Neuronal stem cell (in vitro differentiated cells): Measurements from ENCODE around the gene SMIM15.

Experiments used
- DNase-seq: peaks from one replicate; pipeline ENCODE4 v3.0.0-alpha.2; 2013; ENCODE audit warnings: low spot score
- H2AFZ ChIP-seq: one replicate; pipeline ENCODE4 v1.6.1; 2013; ENCODE audit warnings: mild to moderate bottlenecking, low read length, inconsistent platforms
- H2AK5ac ChIP-seq: 2 replicates; pipeline ENCODE4 v1.6.1; 2013; ENCODE audit warnings: low read depth, mild to moderate bottlenecking, inconsistent platforms, low read length, moderate library complexity, mixed read lengths
- H2BK120ac ChIP-seq: 2 replicates; pipeline ENCODE4 v1.6.1; 2013; ENCODE audit warnings: low read depth, mild to moderate bottlenecking, inconsistent platforms, low read length, moderate library complexity, mixed read lengths
- H2BK12ac ChIP-seq: one replicate; pipeline ENCODE4 v1.6.1; 2013; ENCODE audit warnings: low read length, inconsistent platforms
- H2BK15ac ChIP-seq: 2 replicates; pipeline ENCODE4 v1.6.1; 2013; ENCODE audit warnings: mild to moderate bottlenecking, low read length, inconsistent platforms, mixed read lengths
- H2BK5ac ChIP-seq: one replicate; pipeline ENCODE4 v1.6.1; 2013; ENCODE audit warnings: inconsistent platforms, mild to moderate bottlenecking, low read length, moderate library complexity
- H3K14ac ChIP-seq: one replicate; pipeline ENCODE4 v1.6.1; 2013; ENCODE audit warnings: low read length, inconsistent platforms
- H3K18ac ChIP-seq: 2 replicates; pipeline ENCODE4 v1.6.1; 2013; ENCODE audit warnings: low read length, inconsistent platforms
- H3K23ac ChIP-seq: 2 replicates; pipeline ENCODE4 v1.6.1; 2013; ENCODE audit warnings: low read depth, mild to moderate bottlenecking, mixed read lengths, low read length, inconsistent platforms; ENCODE audit not compliant: poor library complexity
- H3K27ac ChIP-seq: replicated peaks from 3 replicates; pipeline ENCODE4 v1.5.1; 2013; ENCODE audit warnings: low read length, inconsistent platforms
- H3K27me3 ChIP-seq, 3 experiments: 2 replicates each; pipeline ENCODE4 v1.6.1; 2013; ENCODE audit warnings: low read length in 3 of 3, mild to moderate bottlenecking in 2 of 3, inconsistent platforms in 1 of 3, low read depth in 1 of 3, mixed read lengths in 1 of 3, moderate library complexity in 1 of 3; ENCODE audit not compliant: control insufficient read depth in 3 of 3, insufficient read depth in 3 of 3
- H3K36me3 ChIP-seq, 2 donors: replicated peaks in 1 of 2; 2 replicates each; pipeline ENCODE4 v1.6.1; 2013; ENCODE audit warnings: low read length in 2 of 2; ENCODE audit not compliant: control insufficient read depth in 2 of 2, insufficient read depth in 2 of 2
- H3K4ac ChIP-seq: 2 replicates; pipeline ENCODE4 v1.6.1; 2013; ENCODE audit warnings: inconsistent platforms, mild to moderate bottlenecking, low read length, moderate library complexity
- H3K4me1 ChIP-seq, 2 donors: 1 replicate in 1 of 2; 2 replicates in 1 of 2; pipeline ENCODE4 v1.6.1; 2013; ENCODE audit warnings: low read length in 2 of 2, low read depth in 1 of 2; ENCODE audit not compliant: control insufficient read depth in 2 of 2, insufficient read depth in 1 of 2
- H3K4me2 ChIP-seq: one replicate; pipeline ENCODE4 v1.6.1; 2013; ENCODE audit warnings: mild to moderate bottlenecking, low read length, inconsistent platforms; ENCODE audit not compliant: insufficient read depth, poor library complexity, severe bottlenecking
- H3K4me3 ChIP-seq, 2 donors: 2 replicates each; pipeline ENCODE4 v1.5.1; 2013; ENCODE audit warnings: low read length in 2 of 2, mild to moderate bottlenecking in 2 of 2, inconsistent platforms in 1 of 2, moderate library complexity in 1 of 2
- H3K79me1 ChIP-seq: one replicate; pipeline ENCODE4 v1.6.1; 2013; ENCODE audit warnings: low read depth, mild to moderate bottlenecking, inconsistent platforms, low read length, moderate library complexity
- H3K9ac ChIP-seq: one replicate; pipeline ENCODE4 v1.6.1; 2013; ENCODE audit warnings: mild to moderate bottlenecking, low read depth, low read length, inconsistent platforms; ENCODE audit not compliant: poor library complexity
- H3K9me3 ChIP-seq, 2 donors: replicated peaks in 1 of 2; 2 replicates each; pipeline versions ENCODE3 to v1.6.1; 2013; ENCODE audit warnings: low read length in 2 of 2, mild to moderate bottlenecking in 2 of 2, inconsistent platforms in 1 of 2, low read depth in 1 of 2, mixed read lengths in 1 of 2, moderate library complexity in 1 of 2; ENCODE audit not compliant: control insufficient read depth in 2 of 2, insufficient read depth in 1 of 2
- H4K8ac ChIP-seq: one replicate; pipeline ENCODE4 v1.6.1; 2013; ENCODE audit warnings: low read depth, mild to moderate bottlenecking, inconsistent platforms, low read length, moderate library complexity
- H4K91ac ChIP-seq: one replicate; pipeline ENCODE4 v1.6.1; 2013; ENCODE audit warnings: low read length, low read depth, mild to moderate bottlenecking, inconsistent platforms; ENCODE audit not compliant: poor library complexity
- WGBS, 2 donors: extraction: QIAGEN DNeasy Blood & Tissue Kit; methylation state at CpG; one replicate each; pipeline ENCODE4 v1.1.7; 2013; ENCODE audit warnings: missing lambda C conversion rate in 2 of 2, mixed read lengths in 1 of 2; ENCODE audit not compliant: insufficient read length in 2 of 2, insufficient replicate concordance in 1 of 2; ENCODE audit errors: extremely low coverage in 2 of 2; 5-methylcytosine and 5-hydroxymethylcytosine counted together

The SMIM15 gene

GRCh38 chr5:61137835-61138234 lies 24.4 kb downstream of the SMIM15 start:
- Histone ChIP-seq H2BK120ac (no peak overlapping the region), H2AFZ (no peak overlapping the region), H3K9me3 (no peaks in the 10 kb centered on the region), H3K4me3 (no peak overlapping the region), H2BK15ac (no peak overlapping the region), H3K4me2 (no peak overlapping the region), H3K79me1 (no peaks in the 10 kb centered on the region), H3K23ac (no peak overlapping the region), H2AK5ac (no peak overlapping the region), H3K18ac (no peak overlapping the region), H3K36me3 (no peaks in the 10 kb centered on the region), H4K91ac (no peak overlapping the region), H2BK5ac (no peak overlapping the region), H3K27ac (no peak overlapping the region), H4K8ac (no peak overlapping the region), H3K4ac (no peak overlapping the region), H3K14ac (no peak overlapping the region), H3K9ac (no peak overlapping the region), H3K4me1 (peaks cover 0 to 6% of the 10 kb centered on the region in 2 donors), H3K27me3 (no peaks in the 10 kb centered on the region), H2BK12ac (no peak overlapping the region)
- WGBS, 2 donors = no CpG with 5 or more reads among the region's 1 CpG
- DNase-seq = no peak

- no peak overlapping the region for H3K14ac ChIP-seq
- no peak for DNase-seq
- H4K91ac ChIP-seq = no peak overlapping the region
- H3K36me3 ChIP-seq = no peaks in the 10 kb centered on the region
- no peaks in the 10 kb centered on the region for H3K9me3 ChIP-seq
- no peak overlapping the region for H2BK5ac ChIP-seq
- no peak overlapping the region for H3K4me2 ChIP-seq
- no peak overlapping the region for H3K4me3 ChIP-seq
- no peak overlapping the region for H4K8ac ChIP-seq
- no peak overlapping the region for H3K27ac ChIP-seq
- no CpG with 5 or more reads among the region's 1 CpG for WGBS, 2 donors
- H3K4ac ChIP-seq = no peak overlapping the region
- no peaks in the 10 kb centered on the region for H3K27me3 ChIP-seq
- H3K4me1 ChIP-seq = peaks cover 0 to 5% of the 10 kb centered on the region in 2 donors
- H3K79me1 ChIP-seq = no peaks in the 10 kb centered on the region
- no peak overlapping the region for H2AFZ ChIP-seq
- H2BK12ac ChIP-seq = no peak overlapping the region
- H2BK15ac ChIP-seq = no peak overlapping the region
- H3K18ac ChIP-seq = no peak overlapping the region
- H3K23ac ChIP-seq = no peak overlapping the region
- no peak overlapping the region for H2BK120ac ChIP-seq
- no peak overlapping the region for H2AK5ac ChIP-seq
- no peak overlapping the region for H3K9ac ChIP-seq
These were observed 29.7 kb downstream of the SMIM15 start for GRCh38 chr5:61132559-61132958.

GRCh38 chr5:61130289-61130688 lies 32.0 kb downstream of the SMIM15 start:
- no peaks in the 10 kb centered on the region for H3K9me3 ChIP-seq
- no peak overlapping the region for H3K23ac ChIP-seq
- no peak overlapping the region for H2BK15ac ChIP-seq
- no peaks in the 10 kb centered on the region for H3K27me3 ChIP-seq
- H4K91ac ChIP-seq = no peak overlapping the region
- DNase-seq = no peak
- H2BK5ac ChIP-seq = no peak overlapping the region
- no peak overlapping the region for H2AK5ac ChIP-seq
- H3K9ac ChIP-seq = no peak overlapping the region
- no peaks in the 10 kb centered on the region for H3K36me3 ChIP-seq
- H2BK12ac ChIP-seq = no peak overlapping the region
- H3K27ac ChIP-seq = no peak overlapping the region
- H3K4ac ChIP-seq = no peak overlapping the region
- H3K79me1 ChIP-seq = no peaks in the 10 kb centered on the region
- H3K18ac ChIP-seq = no peak overlapping the region
- no CpG with 5 or more reads among the region's 2 CpGs for WGBS, 2 donors
- no peak overlapping the region for H4K8ac ChIP-seq
- no peak overlapping the region for H3K14ac ChIP-seq
- no peak overlapping the region for H3K4me3 ChIP-seq
- H3K4me2 ChIP-seq = no peak overlapping the region
- H2AFZ ChIP-seq = no peak overlapping the region
- peaks cover 0 to 5% of the 10 kb centered on the region in 2 donors for H3K4me1 ChIP-seq
- H2BK120ac ChIP-seq = no peak overlapping the region

DNA sequence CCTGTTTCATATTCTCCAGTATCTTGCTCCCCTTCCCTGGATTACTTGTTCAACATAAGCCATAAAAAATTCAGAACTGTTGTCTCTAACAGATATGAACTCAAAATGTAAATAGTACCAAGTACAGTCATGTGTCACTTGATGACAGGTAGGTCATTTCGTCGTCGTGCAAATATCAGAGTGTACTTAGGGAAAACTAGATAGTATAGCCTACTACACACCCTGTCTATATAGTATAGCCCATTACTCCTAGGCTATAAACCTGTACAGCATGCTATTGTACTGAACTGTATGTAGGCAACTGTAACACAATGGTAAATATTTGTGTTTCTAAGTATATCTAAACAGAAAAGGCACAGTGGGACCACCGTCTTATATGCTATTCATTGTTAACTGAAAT lies 39.1 kb downstream of the SMIM15 start:
- no peak for DNase-seq

More for the DNA sequence above, 39.1 kb downstream of the SMIM15 start:
- Histone ChIP-seq H3K14ac (no peak overlapping the region), H3K4ac (no peak overlapping the region), H3K4me1 (no peaks in the 10 kb centered on the region), H3K36me3 (no peaks in the 10 kb centered on the region), H3K18ac (no peak overlapping the region), H3K27ac (no peak overlapping the region), H4K8ac (no peak overlapping the region), H3K23ac (no peak overlapping the region), H2AFZ (no peak overlapping the region), H3K9me3 (no peaks in the 10 kb centered on the region), H3K27me3 (no peaks in the 10 kb centered on the region), H3K9ac (no peak overlapping the region), H2BK120ac (no peak overlapping the region), H4K91ac (no peak overlapping the region), H3K79me1 (no peaks in the 10 kb centered on the region), H2BK5ac (no peak overlapping the region), H3K4me3 (no peak overlapping the region), H2AK5ac (no peak overlapping the region), H3K4me2 (no peak overlapping the region), H2BK12ac (no peak overlapping the region), H2BK15ac (no peak overlapping the region)
- no CpG with 5 or more reads among the region's 4 CpGs for WGBS, 2 donors
